Type B pancreatic cell (in vitro differentiated cells): Measurements from ENCODE around the gene OR52K1. TPM values are rescaled to one million over a fixed set of nuclear protein-coding genes. Genes with fewer than 3 reads are reported as not detected.
"Not testable (repeated sequence)": the region's sequence is repeated elsewhere in the genome, so short reads cannot be mapped to it uniquely, and the experiment has no call there.

Experiments
- DNase-seq: peaks from one replicate; pipeline ENCODE4 v3.0.0; 2021; ENCODE audit warnings: mixed read lengths; ENCODE audit not compliant: unreplicated experiment; ENCODE audit errors: extremely low spot score
- H3K27ac Mint-ChIP-seq: 2 replicates; pipeline ENCODE4 v1.8.0; 2021; ENCODE audit warnings: mild to moderate bottlenecking, mixed read lengths
- H3K27me3 Mint-ChIP-seq: 2 replicates; pipeline ENCODE4 v1.8.0; 2021; ENCODE audit warnings: mixed read lengths
- H3K36me3 Mint-ChIP-seq: 2 replicates; pipeline ENCODE4 v1.8.0; 2021; ENCODE audit warnings: mixed read lengths
- H3K4me1 Mint-ChIP-seq: one replicate; pipeline ENCODE4 v1.8.0; 2021; ENCODE audit warnings: mixed read lengths; ENCODE audit not compliant: unreplicated experiment
- H3K4me3 Mint-ChIP-seq: 2 replicates; pipeline ENCODE4 v1.8.0; 2021; ENCODE audit warnings: mild to moderate bottlenecking, mixed read lengths
- H3K9me3 Mint-ChIP-seq: 2 replicates; pipeline ENCODE4 v1.8.0; 2021; ENCODE audit warnings: mixed read lengths
- CTCF ChIP-seq: fragments of 200-600 bp; sonication (generic); conservative IDR thresholded peaks from 2 replicates; pipeline ENCODE4 v1.5.0; 2021; ENCODE audit warnings: antibody characterized with exemption, mild to moderate bottlenecking
- total RNA-seq: library from RNA; stranded (reverse); gene quantifications from 2 replicates; pipeline ENCODE4 v1.2.1, GENCODE V29; 2021; ENCODE audit warnings: low replicate concordance

OR52K1 gene
- total RNA-seq, 1 donor from 2014 or later = not detected

DNA sequence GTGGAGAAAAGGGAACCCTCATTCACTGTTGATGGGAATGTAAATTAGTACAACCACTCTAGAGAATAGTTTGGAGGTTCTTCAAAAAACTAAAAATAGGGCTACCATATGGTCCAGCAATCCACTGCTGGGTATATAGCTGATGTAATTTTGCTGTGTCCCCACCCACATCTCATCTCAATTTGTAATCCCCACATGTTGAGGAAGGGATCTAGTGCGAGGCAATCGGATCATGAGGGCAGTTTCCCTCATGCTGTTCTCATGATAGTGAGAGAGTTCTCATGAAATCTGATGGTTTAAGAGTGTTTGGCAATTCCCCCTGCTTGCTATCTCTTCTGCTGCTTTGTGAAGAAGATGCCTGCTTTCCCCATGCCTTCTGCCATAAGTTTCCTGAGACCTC is 45.5 kb downstream of the OR52K1 start:
- Mint-ChIP-seq H3K4me3 (no peak overlapping the region), H3K27ac (no peak overlapping the region), H3K36me3 (no peaks in the 10 kb centered on the region), H3K27me3 (peaks cover 25% of the 10 kb centered on the region), H3K4me1 (no peaks in the 10 kb centered on the region), H3K9me3 (no peaks in the 10 kb centered on the region)
- TF ChIP-seq CTCF = no peak
- no peak for DNase-seq

- H3K9me3 Mint-ChIP-seq, H3K4me1 Mint-ChIP-seq, DNase-seq, H3K36me3 Mint-ChIP-seq, H3K27ac Mint-ChIP-seq, H3K4me3 Mint-ChIP-seq: not testable (repeated sequence)
- H3K27me3 Mint-ChIP-seq = peaks cover 18% of the 10 kb centered on the region
Measured at GRCh38 chr11:4531686-4532085, 49.2 kb downstream of the OR52K1 start.

GRCh38 chr11:4539603-4540219 is 57.3 kb downstream of the OR52K1 start:
- Mint-ChIP-seq H3K27me3 (peaks cover 12% of the 10 kb centered on the region), H3K4me1 (no peaks in the 10 kb centered on the region), H3K4me3 (no peak overlapping the region), H3K27ac (no peak overlapping the region), H3K9me3 (no peaks in the 10 kb centered on the region), H3K36me3 (no peaks in the 10 kb centered on the region)
- no peak for DNase-seq
- TF ChIP-seq CTCF = peak; percentile 83

GRCh38 chr11:4541071-4541470 is 58.6 kb downstream of the OR52K1 start:
- Mint-ChIP-seq H3K27me3 (peaks cover 12% of the 10 kb centered on the region), H3K36me3 (no peaks in the 10 kb centered on the region), H3K27ac (no peak overlapping the region), H3K9me3 (no peaks in the 10 kb centered on the region), H3K4me1 (no peaks in the 10 kb centered on the region), H3K4me3 (no peak overlapping the region)
- no peak for DNase-seq
- no peak for TF ChIP-seq CTCF

Other genes starting within 250 kb of the OR52K1 start
- gene OR52B4, start 114.3 kb upstream of the OR52K1 start, total RNA-seq = not detected in 2 replicates
- gene TRIM21, start 88.9 kb upstream of the OR52K1 start, total RNA-seq = 18.4 and 31.1 TPM in 2 replicates
- gene OR52K2, start 33.4 kb upstream of the OR52K1 start, total RNA-seq = not detected in 2 replicates
- not detected in 2 replicates for gene OR52M1, start 62.5 kb downstream of the OR52K1 start, total RNA-seq
- not detected in 2 replicates for gene OR52I2, start 99.1 kb downstream of the OR52K1 start, total RNA-seq
- gene OR52I1, start 111.4 kb downstream of the OR52K1 start, total RNA-seq = not detected in 2 replicates
- 13.9 and 14.5 TPM in 2 replicates for gene TRIM68, start 125.6 kb downstream of the OR52K1 start, total RNA-seq
- not detected in 2 replicates for gene OR51D1, start 154.8 kb downstream of the OR52K1 start, total RNA-seq
- gene OR51E1, start 161.3 kb downstream of the OR52K1 start, total RNA-seq = 0.48 and 0.51 TPM in 2 replicates
- 0.58 TPM in 1 of 2 replicates, not detected in the other for gene OR51E2, start 215.2 kb downstream of the OR52K1 start, total RNA-seq
- not detected in 2 replicates for gene MMP26, start 222.1 kb downstream of the OR52K1 start, total RNA-seq